GM12872 (cell line): ENCODE measurements around the gene ALDH18A1.

ENCODE experiments used
- CTCF ChIP-seq: IDR thresholded peaks from 3 replicates; pipeline ENCODE4 v1.5.1; 2011; ENCODE audit warnings: low read depth, mild to moderate bottlenecking, low read length, moderate library complexity; ENCODE audit not compliant: insufficient read depth

The ALDH18A1 gene

DNA sequence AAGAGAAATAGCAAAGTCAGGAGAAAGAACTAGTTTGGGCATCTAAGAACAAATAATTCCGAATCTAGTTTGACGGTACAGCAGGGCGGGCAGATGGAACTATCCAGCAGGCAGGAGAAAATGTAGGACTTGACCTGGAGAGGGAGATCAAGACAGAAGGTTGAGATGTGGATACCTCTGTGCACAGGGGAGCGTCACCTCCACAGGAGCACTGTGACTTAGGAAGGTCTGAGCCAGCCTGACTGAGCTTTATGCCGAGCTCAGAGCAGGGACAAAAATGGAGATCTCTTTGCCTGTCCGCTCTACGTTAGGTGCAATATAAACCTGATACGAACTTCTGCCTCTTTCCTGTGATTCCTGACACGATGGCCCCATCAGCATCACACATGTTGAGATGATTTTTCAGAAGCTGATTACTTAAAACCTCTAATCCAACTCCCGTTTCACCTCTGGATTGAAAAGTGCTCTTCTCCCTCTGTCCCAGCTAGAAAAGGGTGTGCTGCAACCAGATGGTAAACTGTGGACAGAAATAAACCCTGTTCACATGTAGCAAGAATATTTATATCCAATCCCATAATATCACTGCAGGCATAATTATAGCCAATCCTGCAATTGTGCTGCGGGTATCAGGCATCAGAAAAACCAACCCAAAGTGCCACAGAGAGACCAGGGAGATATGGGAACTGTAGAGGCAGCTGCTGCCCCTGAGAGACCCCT is 81.7 kb downstream of the ALDH18A1 start:
- no peak for TF ChIP-seq CTCF

DNA sequence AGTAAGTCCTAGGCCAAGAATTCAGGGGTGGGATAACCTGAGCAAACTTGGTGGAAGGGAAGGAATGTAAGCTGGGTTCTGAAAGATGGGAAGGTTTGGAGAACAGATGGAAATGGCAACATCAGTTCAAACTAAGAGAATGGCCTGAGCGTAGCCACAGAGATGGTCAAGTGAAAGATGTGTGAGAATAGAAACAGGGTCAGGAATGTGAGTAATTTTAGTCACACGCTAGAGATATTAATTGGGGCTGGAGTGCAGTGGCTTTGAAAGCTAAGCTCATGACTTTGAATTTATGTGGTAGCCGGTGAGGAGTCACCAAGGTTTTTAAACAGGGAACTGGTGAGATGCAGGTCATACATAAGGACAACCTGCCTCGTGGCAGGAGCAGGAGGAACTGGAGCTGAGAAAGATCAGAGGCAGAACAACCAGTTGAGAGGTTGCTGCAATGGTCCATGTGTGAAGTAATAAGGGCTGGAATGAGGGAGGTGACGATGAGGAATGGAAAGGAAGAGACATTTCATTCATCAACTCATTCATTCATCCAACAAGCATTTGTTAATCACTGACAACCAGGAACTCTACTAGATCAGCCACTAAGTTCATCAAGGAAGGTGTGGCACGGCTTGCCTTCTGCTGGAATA is 82.4 kb downstream of the ALDH18A1 start:
- no peak for TF ChIP-seq CTCF

GRCh38 chr10:95573527-95573926 is 83.0 kb downstream of the ALDH18A1 start:
- TF ChIP-seq CTCF = no peak

GRCh38 chr10:95572131-95572820 is 84.2 kb downstream of the ALDH18A1 start:
- no peak for TF ChIP-seq CTCF

GRCh38 chr10:95571390-95571789 is 85.1 kb downstream of the ALDH18A1 start:
- no peak for TF ChIP-seq CTCF

GRCh38 chr10:95569368-95569767 is 87.1 kb downstream of the ALDH18A1 start:
- no peak for TF ChIP-seq CTCF

DNA sequence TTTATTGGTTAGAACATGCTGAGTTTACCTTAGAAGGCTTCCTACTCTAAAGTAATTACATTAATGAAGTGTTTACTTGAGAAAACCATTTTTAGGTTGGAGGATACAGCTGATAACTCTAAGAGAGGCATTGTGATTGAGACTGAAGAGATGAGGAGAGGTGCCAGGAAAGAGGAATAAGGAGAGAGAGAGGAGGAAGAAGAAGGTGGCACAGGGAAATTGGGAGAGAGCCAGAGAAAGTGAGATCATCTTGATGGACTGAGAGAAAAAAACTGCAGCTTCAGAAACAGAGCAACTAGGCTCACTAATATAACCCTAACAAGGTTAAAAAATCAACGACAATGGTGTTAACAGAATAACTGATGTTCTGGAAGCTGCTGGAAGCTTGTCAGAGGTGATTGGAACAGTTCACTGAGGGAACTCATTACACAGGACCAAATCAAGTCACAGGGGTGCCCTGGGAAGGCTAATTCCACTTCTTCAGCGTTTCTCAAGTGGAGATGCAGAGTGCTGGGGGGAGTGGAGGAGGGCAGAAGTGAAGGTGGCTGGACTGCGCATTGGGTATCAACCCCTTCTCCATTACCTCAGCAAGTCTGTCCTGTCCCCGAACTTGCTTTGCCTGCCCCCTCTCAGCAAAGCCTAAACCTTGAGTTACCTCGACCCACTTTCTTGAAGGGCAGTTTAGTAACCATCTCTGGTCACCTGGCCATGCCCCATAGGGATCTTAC is 88.4 kb downstream of the ALDH18A1 start:
- no peak for TF ChIP-seq CTCF
